K562 (cell line): ENCODE data around the gene GYPA. TPM values are rescaled to one million over a fixed set of nuclear protein-coding genes. Genes with fewer than 3 reads are reported as not detected.
"Not testable (repeated sequence)": the region's sequence is repeated elsewhere in the genome, so short reads cannot be mapped to it uniquely, and the experiment has no call there.

Experiments
- AFF1 ChIP-seq, 2 experiments: fragments of 450-650 bp; IDR thresholded peaks; 2 replicates each; pipeline ENCODE4 v1.6.1; 2018; ENCODE audit warnings: mild to moderate bottlenecking in 2 of 2, low read depth in 1 of 2; ENCODE audit not compliant: partially characterized antibody in 2 of 2
- ATF7 ChIP-seq: fragments of 450-650 bp; IDR thresholded peaks from 2 replicates; pipeline ENCODE4 v1.7.1; 2014; ENCODE audit warnings: mild to moderate bottlenecking, moderate library complexity
- BCOR ChIP-seq: fragments of 450-650 bp; IDR thresholded peaks from 2 replicates; pipeline ENCODE4 v1.6.1; 2016
- BRD9 ChIP-seq: fragments of 450-650 bp; IDR thresholded peaks from 2 replicates; pipeline ENCODE4 v1.6.1; 2018; ENCODE audit warnings: low read depth; ENCODE audit not compliant: partially characterized antibody
- CBFA2T2 ChIP-seq: fragments of 450-650 bp; conservative IDR thresholded peaks from 2 replicates; pipeline ENCODE4 v1.6.1; 2017; ENCODE audit warnings: mild to moderate bottlenecking
- CXXC5 ChIP-seq: fragments of 250-450 bp; sonication (Bioruptor Pico); IDR thresholded peaks from 2 replicates; pipeline ENCODE4 v1.8.0; 2022; ENCODE audit warnings: inconsistent platforms, mild to moderate bottlenecking, moderate library complexity
- DMBX1 ChIP-seq: fragments of 250-450 bp; sonication (Bioruptor Pico); IDR thresholded peaks from 2 replicates; pipeline ENCODE4 v1.8.0; 2022; ENCODE audit warnings: inconsistent platforms, mild to moderate bottlenecking, moderate library complexity, borderline replicate concordance
- EHMT2 ChIP-seq: fragments of 450-650 bp; IDR thresholded peaks from 2 replicates; pipeline ENCODE4 v1.6.1; 2018; ENCODE audit warnings: antibody characterized with exemption
- EP300 ChIP-seq: IDR thresholded peaks from 2 replicates; pipeline ENCODE4 v1.6.1; 2012; ENCODE audit warnings: low read length, improper control_type of control experiment
- FOXM1 ChIP-seq, 2 experiments: fragments of 450-650 bp in 1 of 2; sonication (generic) in 1 of 2; formaldehyde crosslinking in 1 of 2; IDR thresholded peaks; 2 replicates each; pipeline versions ENCODE4 v1.6.1 to v1.9.0; 2017 to 2022; ENCODE audit warnings: low read depth in 2 of 2, mild to moderate bottlenecking in 2 of 2, missing genetic modification reagents in 1 of 2, moderate library complexity in 1 of 2
- GATA2 ChIP-seq: sonication (generic); formaldehyde crosslinking; IDR thresholded peaks from 2 replicates; pipeline ENCODE4 v1.4.0; 2020; ENCODE audit warnings: mild to moderate bottlenecking, missing genetic modification reagents
- L3MBTL2 ChIP-seq: fragments of 450-650 bp; IDR thresholded peaks from 2 replicates; pipeline ENCODE4 v1.6.1; 2016; ENCODE audit warnings: mild to moderate bottlenecking, moderate library complexity
- LEF1 ChIP-seq: fragments of 450-650 bp; IDR thresholded peaks from 2 replicates; pipeline ENCODE4 v1.6.1; 2016; ENCODE audit warnings: mild to moderate bottlenecking
- MEIS2 ChIP-seq: fragments of 450-650 bp; IDR thresholded peaks from 2 replicates; pipeline ENCODE4 v1.6.1; 2014; ENCODE audit warnings: mild to moderate bottlenecking; ENCODE audit not compliant: partially characterized antibody
- MIER1 ChIP-seq: fragments of 450-650 bp; IDR thresholded peaks from 2 replicates; pipeline ENCODE4 v1.6.1; 2016; ENCODE audit warnings: antibody characterized with exemption, mild to moderate bottlenecking, low read depth
- MLLT1 ChIP-seq, 2 experiments: fragments of 450-650 bp; IDR thresholded peaks; 2 replicates each; pipeline ENCODE4 v1.6.1; 2016
- NCOR1 ChIP-seq: fragments of 450-650 bp; IDR thresholded peaks from 2 replicates; pipeline ENCODE4 v1.6.1; 2016; ENCODE audit warnings: mild to moderate bottlenecking, moderate library complexity
- NFIC ChIP-seq: fragments of 450-650 bp; IDR thresholded peaks from 2 replicates; pipeline ENCODE4 v1.6.1; 2017; ENCODE audit warnings: mild to moderate bottlenecking, inconsistent platforms
- SMAD4 ChIP-seq: fragments of 250-450 bp; sonication (Bioruptor Pico); conservative IDR thresholded peaks from 2 replicates; pipeline ENCODE4 v1.8.0; 2021; ENCODE audit warnings: inconsistent platforms, mild to moderate bottlenecking, moderate library complexity
- SOX6 ChIP-seq: fragments of 450-650 bp; IDR thresholded peaks from 2 replicates; pipeline ENCODE4 v1.6.1; 2014; ENCODE audit warnings: mild to moderate bottlenecking
- STAT5A ChIP-seq: IDR thresholded peaks from 2 replicates; pipeline ENCODE4 v1.6.1; 2012; ENCODE audit warnings: low read length, inconsistent platforms, borderline replicate concordance
- TBL1XR1 ChIP-seq, 2 experiments: IDR thresholded peaks; 2 replicates each; pipeline ENCODE4 v1.6.1; 2012; ENCODE audit warnings: improper control_type of control experiment in 2 of 2, low read length in 2 of 2, mild to moderate bottlenecking in 1 of 2
- ZBTB2 ChIP-seq: fragments of 450-650 bp; IDR thresholded peaks from 2 replicates; pipeline ENCODE4 v1.6.1; 2016; ENCODE audit warnings: antibody characterized with exemption
- ZEB2 ChIP-seq: fragments of 450-650 bp; IDR thresholded peaks from 2 replicates; pipeline ENCODE4 v1.6.1; 2016
- ZNF766 ChIP-seq: fragments of 200-800 bp; sonication (Bioruptor generic); conservative IDR thresholded peaks from 2 replicates; pipeline ENCODE4 v1.6.1; 2016; ENCODE audit warnings: missing genetic modification characterization, missing compliant biosample characterization
- polyA plus RNA-seq, 8 experiments: library from polyadenylated mRNA; depleted of rRNA in 4 of 8; stranded (reverse) in 5 of 8; unstranded in 3 of 8; fragments of >200 nt; fragmentation: Nextera tagmentation in 2 of 8; fragmentation: Illumina TruSeq in 1 of 8; extraction: Ambion mirVana in 2 of 8; extraction: Trizol in 1 of 8; gene quantifications; 2 replicates each; pipeline versions ENCODE4 v1.2.1 to v1.2.3, GENCODE V29; 2011 to 2014; ENCODE audit warnings: inconsistent platforms in 1 of 8, missing spikeins in 1 of 8
- total RNA-seq, 7 experiments: library from RNA; depleted of rRNA in 6 of 7; stranded (reverse); fragments of >200 nt in 6 of 7; fragmentation: Illumina TruSeq in 2 of 7; extraction: Trizol in 2 of 7; gene quantifications; 2 replicates each; pipeline versions ENCODE4 v1.2.1 to v1.2.3, GENCODE V29; 2011 to 2021; ENCODE audit warnings: low replicate concordance in 1 of 7

Gene GYPA
- total and polyA plus RNA-seq, 9 of the 15 experiments (the other 6 are each of a cell fraction or from before 2014, with no cell fraction given), result 35.3 to 278 (median 122) TPM

- peak; percentile 76 for TF ChIP-seq SOX6
- TF ChIP-seq ZEB2, result peak; percentile 75; the same call in 1 of the 2 replicates
- peak; percentile 53; the same call in 1 of the 2 replicates for TF ChIP-seq BCOR
- peak; percentile 95 for TF ChIP-seq ZNF766 (CRISPR knock-in tag)
- TF ChIP-seq SMAD4 (CRISPR knock-in tag), result peak; percentile 97
- TF ChIP-seq STAT5A, result peak; percentile 78; the same call in 1 of the 2 replicates
- peak; percentile 28; the same call in 1 of the 2 replicates for TF ChIP-seq ATF7
- peak in 1 of 2 experiments; percentile 71; a peak in 1 of 4 replicates for TF ChIP-seq MLLT1 (IDR thresholded peaks at IDR 0.05)
- TF ChIP-seq LEF1, result peak; percentile 69; the same call in 1 of the 2 replicates
- TF ChIP-seq MIER1, result peak; percentile 63; the same call in 1 of the 2 replicates
- peak; percentile 34 for TF ChIP-seq BRD9
- peak; percentile 77; the same call in 1 of the 2 replicates for TF ChIP-seq FOXM1 (IDR thresholded peaks at IDR 0.05; ENCODE audit: low read depth)
- not testable (repeated sequence) for TF ChIP-seq FOXM1 (CRISPR knock-in tag; IDR thresholded peaks at IDR 0.05; ENCODE audit: low read depth)
- TF ChIP-seq TBL1XR1 (IDR thresholded peaks at IDR 0.05; ENCODE audit: low read length in 2 of 2), result peak; percentile 38 to 72; a peak in 2 of 4 replicates
- peak; percentile 77 for TF ChIP-seq EP300
- peak; percentile 73 for TF ChIP-seq ZBTB2
- TF ChIP-seq NCOR1, result peak; percentile 95
- 0 out of 2 replicates have a peak, but pooled peaks have one; percentile 6 for TF ChIP-seq L3MBTL2
- TF ChIP-seq DMBX1 (CRISPR knock-in tag), result peak; percentile 84
- TF ChIP-seq EHMT2, result peak; percentile 93
- TF ChIP-seq GATA2 (CRISPR knock-in tag), result peak; percentile 75
- TF ChIP-seq AFF1 (IDR thresholded peaks at IDR 0.05; ENCODE audit: low read depth in 1 of 2, partially characterized antibody in 2 of 2), result peak in 1 of 2 experiments; percentile 33
- peak; percentile 88 for TF ChIP-seq NFIC
- TF ChIP-seq CBFA2T2, result peak; percentile 95
- peak; percentile 48; the same call in 1 of the 2 replicates for TF ChIP-seq CXXC5 (CRISPR knock-in tag)
- peak; percentile 74 for TF ChIP-seq MEIS2
These were observed 61.8 kb downstream of the GYPA start (continued) for GRCh38 chr4:144078746-144079145.
